Smooth muscle cell (in vitro differentiated cells): ENCODE results near the gene KDM2A. TPM values are rescaled to one million over a fixed set of nuclear protein-coding genes. Genes with fewer than 3 reads are reported as not detected.

Experiments
- DNase-seq: peaks from one replicate; lab custom pipeline; 2025; ENCODE audit not compliant: unreplicated experiment; lab: John Stamatoyannopoulos, UW
- H2AFZ ChIP-seq: fragments of 200-600 bp; sonication (generic); 2 replicates; pipeline ENCODE4 v1.6.0; 2016; ENCODE audit warnings: antibody characterized with exemption, low read depth, mild to moderate bottlenecking
- H3F3A ChIP-seq: fragments of 200-600 bp; sonication (generic); 2 replicates; pipeline ENCODE4 v1.6.0; 2017; ENCODE audit warnings: antibody characterized with exemption, low read depth
- H3K27ac ChIP-seq: fragments of 200-600 bp; sonication (generic); 2 replicates; pipeline ENCODE4 v1.5.1; 2016; ENCODE audit warnings: low read depth, mild to moderate bottlenecking
- H3K27me3 ChIP-seq: fragments of 200-600 bp; sonication (generic); 2 replicates; pipeline ENCODE4 v1.6.1; 2016; ENCODE audit warnings: low read depth, mild to moderate bottlenecking
- H3K36me3 ChIP-seq: fragments of 200-600 bp; sonication (generic); 2 replicates; pipeline ENCODE4 v1.5.1; 2016; ENCODE audit warnings: low read depth
- H3K4me1 ChIP-seq: fragments of 200-600 bp; sonication (generic); 2 replicates; pipeline ENCODE4 v1.5.1; 2016; ENCODE audit warnings: low read depth
- H3K4me2 ChIP-seq: fragments of 200-600 bp; sonication (generic); 2 replicates; pipeline ENCODE4 v1.6.0; 2016; ENCODE audit warnings: mild to moderate bottlenecking
- H3K4me3 ChIP-seq: fragments of 200-600 bp; sonication (generic); 2 replicates; pipeline ENCODE4 v1.5.1; 2016; ENCODE audit warnings: mild to moderate bottlenecking
- H3K79me2 ChIP-seq: fragments of 200-600 bp; sonication (generic); 2 replicates; pipeline ENCODE4 v1.6.0; 2016; ENCODE audit warnings: low read depth, mild to moderate bottlenecking
- H3K9ac ChIP-seq: fragments of 200-600 bp; sonication (generic); 2 replicates; pipeline ENCODE4 v1.6.0; 2016; ENCODE audit warnings: low read depth
- H3K9me3 ChIP-seq: fragments of 200-600 bp; sonication (generic); replicated peaks from 2 replicates; pipeline ENCODE4 v1.5.1; 2016; ENCODE audit warnings: low read depth
- H4K20me1 ChIP-seq: fragments of 200-600 bp; sonication (generic); 2 replicates; pipeline ENCODE4 v1.6.0; 2016; ENCODE audit warnings: low read depth
- WGBS: methylation state at CpG from one replicate; pipeline ENCODE4 v1.1.7; 2016; ENCODE audit warnings: low lambda C conversion rate; 5-methylcytosine and 5-hydroxymethylcytosine counted together
- polyA plus RNA-seq: library from polyadenylated mRNA; unstranded; fragments of >200 nt; fragmentation: Nextera tagmentation; extraction: Ambion mirVana; gene quantifications from 2 replicates; pipeline ENCODE4 v1.2.1, GENCODE V29; 2016
- total RNA-seq: library from RNA; depleted of rRNA; stranded (reverse); fragments of >200 nt; gene quantifications from 2 replicates; pipeline ENCODE4 v1.2.3, GENCODE V29; 2014
- TF ChIP-seq, protein P1 (sequence below): fragments of 200-600 bp; sonication (generic); IDR thresholded peaks from 2 replicates; pipeline ENCODE4 v1.5.1; 2017; ENCODE audit warnings: borderline replicate concordance, mild to moderate bottlenecking, antibody characterized with exemption; ENCODE audit not compliant: insufficient read depth, poor library complexity, severe bottlenecking

The KDM2A gene
- total and polyA plus RNA-seq, 2 experiments from 2014 or later = 18.9 to 44.9 TPM

- Histone ChIP-seq H3K27ac (no peak overlapping the region), H3K9me3 (no peaks in the 10 kb centered on the region), H3K4me2 (no peak overlapping the region), H4K20me1 (peaks cover 20% of the 10 kb centered on the region), H3F3A (no peaks in the 10 kb centered on the region), H3K27me3 (no peaks in the 10 kb centered on the region), H3K79me2 (peaks cover 14% of the 10 kb centered on the region), H3K4me3 (no peak overlapping the region), H3K4me1 (peaks cover 9% of the 10 kb centered on the region), H3K36me3 (peaks cover 6% of the 10 kb centered on the region), H2AFZ (no peak overlapping the region), H3K9ac (no peak overlapping the region)
- TF ChIP-seq, protein P1, sequence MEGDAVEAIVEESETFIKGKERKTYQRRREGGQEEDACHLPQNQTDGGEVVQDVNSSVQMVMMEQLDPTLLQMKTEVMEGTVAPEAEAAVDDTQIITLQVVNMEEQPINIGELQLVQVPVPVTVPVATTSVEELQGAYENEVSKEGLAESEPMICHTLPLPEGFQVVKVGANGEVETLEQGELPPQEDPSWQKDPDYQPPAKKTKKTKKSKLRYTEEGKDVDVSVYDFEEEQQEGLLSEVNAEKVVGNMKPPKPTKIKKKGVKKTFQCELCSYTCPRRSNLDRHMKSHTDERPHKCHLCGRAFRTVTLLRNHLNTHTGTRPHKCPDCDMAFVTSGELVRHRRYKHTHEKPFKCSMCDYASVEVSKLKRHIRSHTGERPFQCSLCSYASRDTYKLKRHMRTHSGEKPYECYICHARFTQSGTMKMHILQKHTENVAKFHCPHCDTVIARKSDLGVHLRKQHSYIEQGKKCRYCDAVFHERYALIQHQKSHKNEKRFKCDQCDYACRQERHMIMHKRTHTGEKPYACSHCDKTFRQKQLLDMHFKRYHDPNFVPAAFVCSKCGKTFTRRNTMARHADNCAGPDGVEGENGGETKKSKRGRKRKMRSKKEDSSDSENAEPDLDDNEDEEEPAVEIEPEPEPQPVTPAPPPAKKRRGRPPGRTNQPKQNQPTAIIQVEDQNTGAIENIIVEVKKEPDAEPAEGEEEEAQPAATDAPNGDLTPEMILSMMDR = no peak
- DNase-seq = no peak
- WGBS = 94% methylated on average over 17 of the region's 27 CpGs
These were observed 162.6 kb downstream of the KDM2A start for GRCh38 chr11:67281552-67282150.

DNA sequence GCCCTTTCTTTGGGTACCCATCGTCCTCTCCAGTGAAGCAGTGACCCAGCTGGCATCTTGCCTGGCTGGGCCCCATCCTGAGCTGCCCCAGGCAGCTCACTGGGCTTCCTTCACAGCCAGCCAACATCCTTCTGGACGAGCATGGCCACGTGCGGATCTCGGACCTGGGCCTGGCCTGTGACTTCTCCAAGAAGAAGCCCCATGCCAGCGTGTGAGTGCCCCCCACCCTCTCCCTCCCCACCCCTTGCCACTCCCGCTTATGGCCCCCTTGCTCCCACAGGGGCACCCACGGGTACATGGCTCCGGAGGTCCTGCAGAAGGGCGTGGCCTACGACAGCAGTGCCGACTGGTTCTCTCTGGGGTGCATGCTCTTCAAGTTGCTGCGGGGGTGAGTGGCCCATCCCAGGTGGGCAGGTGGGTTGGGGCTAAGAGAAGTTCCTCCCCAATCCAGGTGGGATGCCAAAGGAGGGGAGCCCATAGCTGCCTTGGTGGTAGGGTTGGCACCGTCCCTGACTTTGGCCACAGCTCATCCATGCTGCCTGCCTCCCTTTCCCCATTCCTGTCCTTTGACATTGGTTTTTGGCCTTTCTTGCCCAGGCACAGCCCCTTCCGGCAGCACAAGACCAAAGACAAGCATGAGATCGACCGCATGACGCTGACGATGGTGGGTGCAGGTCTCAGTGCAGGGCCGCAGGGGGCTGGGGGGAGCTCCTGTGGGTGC is 163.3 kb downstream of the KDM2A start:
- Histone ChIP-seq H3K4me2 (no peak overlapping the region), H3K9me3 (no peaks in the 10 kb centered on the region), H3K79me2 (peaks cover 7% of the 10 kb centered on the region), H3K27me3 (no peaks in the 10 kb centered on the region), H3K27ac (no peak overlapping the region), H3F3A (no peaks in the 10 kb centered on the region), H3K9ac (no peak overlapping the region), H4K20me1 (peaks cover 13% of the 10 kb centered on the region), H3K4me3 (no peak overlapping the region), H3K36me3 (peaks cover 6% of the 10 kb centered on the region), H2AFZ (no peak overlapping the region), H3K4me1 (peaks cover 3% of the 10 kb centered on the region)
- TF ChIP-seq, protein P1 = no peak
- 95% methylated on average over 15 of the region's 20 CpGs for WGBS
- no peak for DNase-seq

GRCh38 chr11:67282876-67283371 is 163.9 kb downstream of the KDM2A start:
- Histone ChIP-seq H3K27ac (no peak overlapping the region), H3F3A (peaks cover 2% of the 10 kb centered on the region), H3K36me3 (peaks cover 6% of the 10 kb centered on the region), H2AFZ (no peak overlapping the region), H3K9ac (no peak overlapping the region), H3K4me3 (no peak overlapping the region), H3K4me1 (peaks cover 3% of the 10 kb centered on the region), H3K27me3 (no peaks in the 10 kb centered on the region), H3K4me2 (no peak overlapping the region), H3K9me3 (no peaks in the 10 kb centered on the region), H3K79me2 (peaks cover 1% of the 10 kb centered on the region), H4K20me1 (peaks cover 7% of the 10 kb centered on the region)
- 97% methylated on average over 11 of the region's 11 CpGs for WGBS
- no peak for DNase-seq
- TF ChIP-seq, protein P1 = no peak
